H1 (cell line): ENCODE data around the gene CCDC124. TPM values are rescaled to one million over a fixed set of nuclear protein-coding genes. Genes with fewer than 3 reads are reported as not detected.

Source experiments
- CTCF ChIA-PET: fragments of 300-600 bp; sonication (Branson Sonifier 250); formaldehyde crosslinking; loops from one replicate; lab custom pipeline; 2021; ENCODE audit not compliant: partially characterized antibody; lab: Charles Lee
- POLR2A ChIA-PET: fragments of 300-600 bp; sonication (Branson Sonifier 250); formaldehyde crosslinking; loops from one replicate; lab custom pipeline; 2021; ENCODE audit warnings: inconsistent platforms; ENCODE audit not compliant: partially characterized antibody; lab: Charles Lee
- DNase-seq, 2 experiments: peaks; one replicate each; pipeline versions ENCODE4 v3.0.0 to v3.0.0-alpha.2; 2010 to 2022; ENCODE audit warnings: low spot score in 2 of 2, low read depth in 1 of 2, mixed read lengths in 1 of 2
- FAIRE-seq: peaks from 2 replicates; lab custom pipeline; 2011; peaks lifted over from hg19 to GRCh38; lab: Jason Lieb, UNC
- H2AFZ ChIP-seq: 2 replicates; pipeline ENCODE4 v1.8.1; 2012; ENCODE audit warnings: low read length, inconsistent platforms
- H2AK5ac ChIP-seq: 2 replicates; pipeline ENCODE4 v1.6.1; 2013; ENCODE audit warnings: low read depth, low read length
- H2BK120ac ChIP-seq: replicated peaks from 2 replicates; pipeline ENCODE3; 2013; ENCODE audit warnings: low read depth, low read length, inconsistent platforms
- H2BK12ac ChIP-seq: 2 replicates; pipeline ENCODE4 v1.6.1; 2013; ENCODE audit warnings: low read depth, low read length
- H2BK15ac ChIP-seq: 2 replicates; pipeline ENCODE4 v1.6.1; 2013; ENCODE audit warnings: low read length
- H2BK20ac ChIP-seq: 2 replicates; pipeline ENCODE4 v1.6.1; 2013; ENCODE audit warnings: low read length
- H2BK5ac ChIP-seq: 2 replicates; pipeline ENCODE4 v1.6.1; 2013; ENCODE audit warnings: low read depth, low read length
- H3K14ac ChIP-seq: 2 replicates; pipeline ENCODE4 v1.6.1; 2013; ENCODE audit warnings: inconsistent platforms; ENCODE audit not compliant: insufficient read length
- H3K18ac ChIP-seq: 2 replicates; pipeline ENCODE4 v1.6.1; 2013; ENCODE audit warnings: low read length; ENCODE audit errors: extremely low read depth
- H3K23ac ChIP-seq: 2 replicates; pipeline ENCODE4 v1.6.1; 2013; ENCODE audit warnings: inconsistent platforms; ENCODE audit not compliant: insufficient read length
- H3K23me2 ChIP-seq: 2 replicates; pipeline ENCODE4 v1.6.1; 2013; ENCODE audit warnings: low read depth, low read length
- H3K27ac ChIP-seq: 2 replicates; pipeline ENCODE4 v1.6.1; 2011; ENCODE audit warnings: low read depth, low read length, inconsistent platforms
- H3K27me3 ChIP-seq, 4 experiments: replicated peaks in 1 of 4; 1 replicate in 1 of 4; 2 replicates in 3 of 4; pipeline versions ENCODE4 v1.6.1 to v1.8.1; 2011 to 2013; ENCODE audit warnings: low read length in 3 of 4, mild to moderate bottlenecking in 3 of 4, inconsistent platforms in 2 of 4, mixed read lengths in 2 of 4, moderate library complexity in 1 of 4; ENCODE audit not compliant: control insufficient read depth in 3 of 4, insufficient read depth in 3 of 4; ENCODE audit errors: extremely low read depth in 1 of 4
- H3K36me3 ChIP-seq, 4 experiments: 2 replicates each; pipeline versions ENCODE4 v1.6.1 to v1.8.1; 2011 to 2013; ENCODE audit warnings: mild to moderate bottlenecking in 4 of 4, low read length in 3 of 4, moderate library complexity in 2 of 4, control low read depth in 1 of 4, inconsistent platforms in 1 of 4; ENCODE audit not compliant: insufficient read depth in 4 of 4, control insufficient read depth in 2 of 4
- H3K4ac ChIP-seq: replicated peaks from 2 replicates; pipeline ENCODE3; 2013; ENCODE audit warnings: low read length, low read depth, mixed read lengths, inconsistent platforms; ENCODE audit not compliant: insufficient read length
- H3K4me1 ChIP-seq, 4 experiments: replicated peaks in 1 of 4; 1 replicate in 1 of 4; 2 replicates in 3 of 4; pipeline versions ENCODE4 v1.6.1 to v1.8.1; 2011 to 2013; ENCODE audit warnings: low read length in 3 of 4, inconsistent platforms in 2 of 4, mixed read lengths in 1 of 4; ENCODE audit not compliant: insufficient read depth in 4 of 4, control insufficient read depth in 3 of 4
- H3K4me2 ChIP-seq, 2 experiments: 2 replicates each; pipeline versions ENCODE4 v1.6.1 to v1.8.1; 2011 to 2013; ENCODE audit warnings: low read depth in 2 of 2, low read length in 2 of 2, control low read depth in 1 of 2, inconsistent platforms in 1 of 2, mild to moderate bottlenecking in 1 of 2; ENCODE audit not compliant: insufficient read depth in 1 of 2
- H3K4me3 ChIP-seq, 4 experiments: fragments of 200-600, 300-600 bp in 1 of 4; sonication (generic), shearing (Covaris generic), sonication (Bioruptor Twin) in 1 of 4; 2 replicates each; pipeline versions ENCODE4 v1.5.1 to v1.8.1; 2011 to 2016; ENCODE audit warnings: low read length in 4 of 4, low read depth in 3 of 4, control low read depth in 2 of 4, inconsistent platforms in 2 of 4, mild to moderate bottlenecking in 2 of 4, mixed read lengths in 1 of 4, moderate library complexity in 1 of 4; ENCODE audit not compliant: insufficient read depth in 2 of 4; ENCODE audit errors: extremely low read depth in 1 of 4
- H3K56ac ChIP-seq: replicated peaks from 2 replicates; pipeline ENCODE3; 2013; ENCODE audit warnings: low read depth, mild to moderate bottlenecking, mixed read lengths, low read length, inconsistent platforms; ENCODE audit not compliant: insufficient read length
- H3K79me1 ChIP-seq: 2 replicates; pipeline ENCODE4 v1.6.1; 2013; ENCODE audit warnings: low read depth, low read length, control low read depth
- H3K79me2 ChIP-seq, 2 experiments: 2 replicates each; pipeline versions ENCODE4 v1.6.1 to v1.8.1; 2012 to 2013; ENCODE audit warnings: low read length in 2 of 2, mild to moderate bottlenecking in 2 of 2, inconsistent platforms in 1 of 2; ENCODE audit not compliant: insufficient read depth in 2 of 2, control insufficient read depth in 1 of 2
- H3K9ac ChIP-seq, 4 experiments: replicated peaks in 1 of 4; 1 replicate in 1 of 4; 2 replicates in 3 of 4; pipeline versions ENCODE4 v1.6.1 to v1.8.1; 2011 to 2013; ENCODE audit warnings: low read depth in 3 of 4, low read length in 3 of 4, control low read depth in 2 of 4, mild to moderate bottlenecking in 2 of 4, moderate library complexity in 2 of 4, inconsistent platforms in 1 of 4; ENCODE audit errors: extremely low read depth in 1 of 4
- H3K9me3 ChIP-seq, 2 experiments: 2 replicates each; pipeline versions ENCODE4 v1.6.1 to v1.8.1; 2012 to 2013; ENCODE audit warnings: mild to moderate bottlenecking in 2 of 2, moderate library complexity in 2 of 2, control low read depth in 1 of 2, inconsistent platforms in 1 of 2, low read depth in 1 of 2, low read length in 1 of 2, mixed read lengths in 1 of 2; ENCODE audit not compliant: insufficient read depth in 2 of 2
- H4K20me1 ChIP-seq, 2 experiments: replicated peaks in 1 of 2; 2 replicates each; pipeline versions ENCODE3 to v1.8.1; 2011 to 2013; ENCODE audit warnings: inconsistent platforms in 2 of 2, low read length in 2 of 2, mild to moderate bottlenecking in 1 of 2; ENCODE audit not compliant: insufficient read depth in 2 of 2, control insufficient read depth in 1 of 2
- H4K5ac ChIP-seq: 2 replicates; pipeline ENCODE4 v1.6.1; 2013; ENCODE audit warnings: low read length, low read depth, mixed read lengths, inconsistent platforms; ENCODE audit not compliant: insufficient read length
- H4K8ac ChIP-seq: 2 replicates; pipeline ENCODE4 v1.8.0; 2013; ENCODE audit warnings: mild to moderate bottlenecking, moderate library complexity, low read length, inconsistent platforms; ENCODE audit not compliant: insufficient read depth; ENCODE audit errors: extremely low read depth
- H4K91ac ChIP-seq: replicated peaks from 2 replicates; pipeline ENCODE3; 2013; ENCODE audit warnings: low read length, mixed read lengths, inconsistent platforms; ENCODE audit not compliant: insufficient read length
- ATF2 ChIP-seq: IDR thresholded peaks from 2 replicates; pipeline ENCODE4 v1.6.1; 2012; ENCODE audit warnings: low read length, inconsistent platforms
- MAX ChIP-seq: IDR thresholded peaks from 2 replicates; pipeline ENCODE4 v1.6.1; 2012; ENCODE audit warnings: inconsistent platforms
- POLR2AphosphoS5 ChIP-seq: IDR thresholded peaks from 2 replicates; pipeline ENCODE4 v1.6.1; 2011; ENCODE audit warnings: low read depth, low read length
- RAD21 ChIP-seq, 2 experiments: IDR thresholded peaks in 1 of 2; conservative IDR thresholded peaks in 1 of 2; 2 replicates each; pipeline ENCODE4 v1.6.1; 2011; ENCODE audit warnings: low read depth in 2 of 2, low read length in 2 of 2, improper control_type of control experiment in 1 of 2, inconsistent platforms in 1 of 2, mild to moderate bottlenecking in 1 of 2, moderate library complexity in 1 of 2
- WGBS, 2 experiments: shearing (Covaris generic) in 1 of 2; methylation state at CpG; one replicate each; pipeline versions ENCODE4 v1.1.6 to v1.1.7; 2013 to 2015; ENCODE audit warnings: low lambda C conversion rate in 2 of 2, mixed read lengths in 2 of 2, inconsistent platforms in 1 of 2, low coverage in 1 of 2, missing lambda C conversion rate in 1 of 2; ENCODE audit not compliant: insufficient replicate concordance in 2 of 2, insufficient coverage in 1 of 2, insufficient read length in 1 of 2; ENCODE audit errors: extremely low coverage in 1 of 2, missing lambda C conversion rate in 1 of 2; 5-methylcytosine and 5-hydroxymethylcytosine counted together
- polyA plus RNA-seq, 7 experiments: library from polyadenylated mRNA; depleted of rRNA in 3 of 7; stranded (reverse) in 5 of 7; unstranded in 2 of 7; fragments of >200 nt in 5 of 7; fragments of 200-250 nt in 2 of 7; gene quantifications; 1 replicate in 5 of 7; 2 replicates in 1 of 7; 4 replicates in 1 of 7; pipeline versions ENCODE4 v1.2.1 to v1.2.3, GENCODE V29; 2011 to 2013; ENCODE audit warnings: missing spikeins in 2 of 7, mixed read lengths in 2 of 7
- total RNA-seq: library from RNA; stranded (reverse); fragmentation: NEBNext Ultra II Directional; extraction: Animal tissue kit (Norgen Biotek cat#: 25700); gene quantifications from 2 replicates; pipeline ENCODE4 v1.2.1, GENCODE V29; 2021

CCDC124 gene
- total and polyA plus RNA-seq, 2 of the 8 experiments (the other 6 are each of a cell fraction or from before 2014, with no cell fraction given) = 95.2 to 103 TPM

- H3K23me2 ChIP-seq = peaks cover 3% of the 10 kb centered on the region
- no peak overlapping the region for H3K4me3 ChIP-seq
- H2BK15ac ChIP-seq = no peak overlapping the region; the same call in 1 of the 2 replicates
- H2BK20ac ChIP-seq = no peak overlapping the region
- DNase-seq (no peak), FAIRE-seq (no peak)
- H4K91ac ChIP-seq = no peak overlapping the region
- H3K9me3 ChIP-seq = no peaks in the 10 kb centered on the region
- H3K79me1 ChIP-seq = no peaks in the 10 kb centered on the region
- peaks cover 0 to 9% (median 3%) of the 10 kb centered on the region in 4 experiments; a peak in 3 of 7 replicates for H3K27me3 ChIP-seq
- WGBS, 2 experiments = 79% methylated on average over 19 of the region's 19 CpGs; no CpG with 5 or more reads in 1 of the 2 experiments
- no peak overlapping the region for H3K27ac ChIP-seq
- H4K5ac ChIP-seq = no peak overlapping the region
- H3K4me2 ChIP-seq = no peak overlapping the region
- TF ChIP-seq POLR2AphosphoS5 (no peak), RAD21 (IDR thresholded peaks at IDR 0.05 in 1 of 2, conservative IDR thresholded peaks at IDR 0.05 in 1 of 2; ENCODE audit: low read depth in 2 of 2, low read length in 2 of 2) (no peak), ATF2 (no peak), MAX (no peak)
- H3K23ac ChIP-seq = no peak overlapping the region
- H3K14ac ChIP-seq = no peak overlapping the region
- no peak overlapping the region for H3K9ac ChIP-seq
- ChIA-PET POLR2A (interaction anchor here (1.3 to 6.8 kb wide), 5 partner anchors 8 to 110 kb away, joined by 3 to 23 read pairs (median 5); partner anchors contain the start of gene RPL18A), CTCF (interaction anchor here (0.6 to 4.0 kb wide), 9 partner anchors 8 to 366 kb away, joined by 3 to 18 read pairs (median 4); no protein-coding TSS in a partner anchor)
- no peak overlapping the region; the same call in 1 of the 2 replicates for H3K18ac ChIP-seq
- H3K4me1 ChIP-seq = peaks cover 3 to 14% (median 7%) of the 10 kb centered on the region in 4 experiments
- H3K79me2 ChIP-seq = no peaks in the 10 kb centered on the region
- H3K36me3 ChIP-seq = peaks cover 0 to 3% (median 0%) of the 10 kb centered on the region in 4 experiments; a peak in 2 of 8 replicates
- H3K4ac ChIP-seq = peak overlapping the region; percentile 64
- no peak overlapping the region for H2AFZ ChIP-seq
- no peak overlapping the region for H2AK5ac ChIP-seq
- no peak overlapping the region for H2BK12ac ChIP-seq
- H4K20me1 ChIP-seq = peaks cover 0 to 2% of the 10 kb centered on the region in 2 experiments
- no peak overlapping the region for H2BK5ac ChIP-seq
- peak overlapping the region; percentile 36; the same call in 1 of the 2 replicates for H4K8ac ChIP-seq
- H3K56ac ChIP-seq = no peak overlapping the region
- H2BK120ac ChIP-seq = no peak overlapping the region
Observed at GRCh38 chr19:17969096-17969792, 36.4 kb downstream of the CCDC124 start.
